Colon (tissue), 2 donors: ENCODE results near the gene CELF2.
"Not testable (repeated sequence)": the region's sequence is repeated elsewhere in the genome, so short reads cannot be mapped to it uniquely, and the experiment has no call there.

Experiments used
- FAIRE-seq: peaks from 2 replicates; lab custom pipeline; 2012; peaks lifted over from hg19 to GRCh38; lab: Jason Lieb, UNC
- donor health status: control.
- donor health status: control.

CELF2 gene

GRCh38 chr10:11096422-11096821, 78.8 kb downstream of the CELF2 start:
- FAIRE-seq: no peak

GRCh38 chr10:11097686-11098085, 80.0 kb downstream of the CELF2 start:
- FAIRE-seq: no peak

GRCh38 chr10:11098666-11099065, 81.0 kb downstream of the CELF2 start:
- no peak for FAIRE-seq

GRCh38 chr10:11104772-11105675, 87.4 kb downstream of the CELF2 start:
- FAIRE-seq: no peak

- FAIRE-seq: no peak
Measured at GRCh38 chr10:11105676-11106004, 88.0 kb downstream of the CELF2 start.

- FAIRE-seq: no peak
Measured at GRCh38 chr10:11106621-11107374, 89.1 kb downstream of the CELF2 start.

- FAIRE-seq: no peak
Measured at GRCh38 chr10:11107948-11108347, 90.3 kb downstream of the CELF2 start.

- FAIRE-seq: no peak
Measured at GRCh38 chr10:11108356-11108755, 90.7 kb downstream of the CELF2 start.

GRCh38 chr10:11109590-11109989, 91.9 kb downstream of the CELF2 start:
- FAIRE-seq: no peak

GRCh38 chr10:11110539-11110938, 92.9 kb downstream of the CELF2 start:
- no peak for FAIRE-seq

- FAIRE-seq: no peak
Measured at GRCh38 chr10:11111490-11111889, 93.8 kb downstream of the CELF2 start.

GRCh38 chr10:11112718-11113117, 95.0 kb downstream of the CELF2 start:
- FAIRE-seq: no peak

GRCh38 chr10:11113156-11113555, 95.5 kb downstream of the CELF2 start:
- FAIRE-seq: no peak

- no peak for FAIRE-seq
Measured at GRCh38 chr10:11114269-11114668, 96.6 kb downstream of the CELF2 start.

- no peak for FAIRE-seq
Measured at GRCh38 chr10:11115337-11115736, 97.7 kb downstream of the CELF2 start.

- no peak for FAIRE-seq
Measured at GRCh38 chr10:11116361-11116760, 98.7 kb downstream of the CELF2 start.

- no peak for FAIRE-seq
Measured at GRCh38 chr10:11116817-11117216, 99.1 kb downstream of the CELF2 start.

GRCh38 chr10:11118686-11119085, 101.0 kb downstream of the CELF2 start:
- no peak for FAIRE-seq

GRCh38 chr10:11119843-11120242, 102.2 kb downstream of the CELF2 start:
- FAIRE-seq: no peak

- FAIRE-seq: no peak
Measured at GRCh38 chr10:11120711-11121110, 103.0 kb downstream of the CELF2 start.

GRCh38 chr10:11123892-11124291, 106.2 kb downstream of the CELF2 start:
- FAIRE-seq: not testable (repeated sequence)

- FAIRE-seq: no peak
Measured at GRCh38 chr10:11125004-11125403, 107.3 kb downstream of the CELF2 start.

- FAIRE-seq: not testable (repeated sequence)
Measured at GRCh38 chr10:11127017-11127416, 109.3 kb downstream of the CELF2 start.
